Colon (tissue), 2 donors: ENCODE measurements around the gene POLA2.

Experiments
- FAIRE-seq: peaks from 2 replicates; lab custom pipeline; 2012; peaks lifted over from hg19 to GRCh38; lab: Jason Lieb, UNC
- donor health status: control.
- donor health status: control.

Gene POLA2

GRCh38 chr11:65307298-65308229 lies 45.8 kb downstream of the POLA2 start:
- no peak for FAIRE-seq

- FAIRE-seq = no peak
Measured at GRCh38 chr11:65308281-65308891, 46.6 kb downstream of the POLA2 start.

DNA sequence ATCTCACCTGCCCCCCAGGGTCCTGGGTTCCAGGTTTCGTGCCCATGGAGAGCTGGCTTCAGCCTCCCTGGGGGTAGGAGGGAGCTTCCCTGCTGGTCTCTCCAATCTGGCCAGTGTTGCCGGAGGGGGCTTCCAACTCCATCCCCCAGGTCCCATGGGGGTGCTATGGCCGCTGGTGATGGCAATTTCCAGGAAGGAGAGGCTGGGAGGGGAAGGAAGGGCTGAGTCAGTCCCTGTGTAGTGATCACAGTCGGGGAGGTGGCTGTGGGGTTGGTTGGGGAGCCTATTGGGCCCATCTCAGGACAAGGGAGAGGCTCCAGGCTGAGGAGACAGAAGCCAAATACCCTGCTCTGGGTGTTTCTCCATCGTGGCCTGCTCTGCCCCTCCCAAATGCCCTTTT lies 47.2 kb downstream of the POLA2 start:
- no peak for FAIRE-seq

- no peak for FAIRE-seq
Measured at GRCh38 chr11:65310215-65310614, 48.5 kb downstream of the POLA2 start.

- FAIRE-seq = no peak
Measured at GRCh38 chr11:65310736-65311135, 49.0 kb downstream of the POLA2 start.

- no peak for FAIRE-seq
Measured at GRCh38 chr11:65311170-65311678, 49.5 kb downstream of the POLA2 start.

DNA sequence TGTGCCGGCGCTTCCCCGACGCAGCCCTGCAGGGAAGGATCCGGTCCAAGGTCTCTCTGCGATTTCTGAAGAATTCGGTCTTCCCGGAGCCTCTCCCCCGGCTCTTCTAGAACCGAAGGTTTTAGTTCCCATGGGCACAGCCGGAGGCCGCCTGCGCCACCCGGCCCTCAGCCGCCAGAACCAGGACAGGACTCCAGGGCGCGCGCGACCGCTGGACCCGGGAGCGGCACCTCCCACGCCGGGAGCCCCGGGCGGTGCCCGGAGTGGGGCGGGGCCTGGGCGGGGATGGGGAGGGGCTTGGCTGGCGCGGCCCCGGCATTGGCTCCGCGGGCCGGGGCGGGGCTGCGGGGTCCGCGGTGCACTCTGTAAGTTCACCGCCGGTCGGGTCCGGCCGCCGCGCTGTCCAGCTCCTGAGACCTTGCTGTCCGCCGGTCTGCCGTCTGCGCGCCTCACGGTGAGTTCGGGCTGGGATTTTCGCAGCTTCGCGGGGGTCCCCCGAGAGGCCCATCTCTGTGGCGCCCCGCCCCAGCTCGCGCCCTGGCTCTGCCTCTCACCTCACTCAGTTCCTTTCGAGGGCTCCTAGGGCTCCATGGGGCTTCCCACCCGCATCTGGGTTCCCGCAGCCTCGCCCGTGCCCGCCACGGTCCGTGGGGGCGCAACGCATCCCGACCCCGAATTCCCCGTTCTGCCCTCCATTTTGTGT lies 52.9 kb downstream of the POLA2 start, which contains the start of gene CDC42EP2:
TSS of gene CDC42EP2 (plus strand) at position 366 of the 703 bp plus-strand sequence. CDS start 6,033 bp downstream, outside the sequence.
- FAIRE-seq = no peak

DNA sequence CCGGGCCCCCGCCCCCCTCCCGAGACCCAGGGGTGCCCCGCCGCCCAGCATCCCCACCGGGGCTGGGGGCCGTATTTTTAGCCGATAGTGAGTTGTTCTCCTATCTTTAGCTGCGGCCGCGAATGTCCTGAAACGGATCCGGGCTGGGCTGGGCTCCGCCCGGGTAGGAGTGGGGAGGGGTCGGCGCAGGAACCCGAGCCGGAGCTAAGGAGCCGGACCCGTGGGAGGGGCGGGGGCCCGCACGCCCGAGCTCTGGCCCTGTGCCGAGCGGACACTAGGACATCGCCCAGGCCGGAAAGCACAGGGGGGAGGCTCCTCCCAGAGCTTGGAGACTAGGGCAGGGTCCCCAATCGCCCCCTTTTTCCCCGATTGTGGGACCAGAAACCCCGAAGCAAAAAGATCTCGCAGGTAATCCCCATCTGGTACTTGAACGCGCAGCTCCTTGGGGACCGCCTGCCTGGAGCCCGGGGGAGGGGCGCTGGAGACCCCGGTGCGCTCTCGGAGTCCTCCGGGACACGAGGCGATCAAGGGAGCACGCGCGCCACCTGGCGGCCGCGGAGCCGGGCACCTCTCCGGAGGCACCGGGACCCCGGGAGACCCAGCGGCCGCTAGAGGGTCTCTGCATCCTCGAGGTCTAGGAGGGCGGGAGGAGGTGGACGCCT lies 53.6 kb downstream of the POLA2 start:
- FAIRE-seq = no peak

- no peak for FAIRE-seq
Measured at GRCh38 chr11:65315866-65316226, 54.1 kb downstream of the POLA2 start.

DNA sequence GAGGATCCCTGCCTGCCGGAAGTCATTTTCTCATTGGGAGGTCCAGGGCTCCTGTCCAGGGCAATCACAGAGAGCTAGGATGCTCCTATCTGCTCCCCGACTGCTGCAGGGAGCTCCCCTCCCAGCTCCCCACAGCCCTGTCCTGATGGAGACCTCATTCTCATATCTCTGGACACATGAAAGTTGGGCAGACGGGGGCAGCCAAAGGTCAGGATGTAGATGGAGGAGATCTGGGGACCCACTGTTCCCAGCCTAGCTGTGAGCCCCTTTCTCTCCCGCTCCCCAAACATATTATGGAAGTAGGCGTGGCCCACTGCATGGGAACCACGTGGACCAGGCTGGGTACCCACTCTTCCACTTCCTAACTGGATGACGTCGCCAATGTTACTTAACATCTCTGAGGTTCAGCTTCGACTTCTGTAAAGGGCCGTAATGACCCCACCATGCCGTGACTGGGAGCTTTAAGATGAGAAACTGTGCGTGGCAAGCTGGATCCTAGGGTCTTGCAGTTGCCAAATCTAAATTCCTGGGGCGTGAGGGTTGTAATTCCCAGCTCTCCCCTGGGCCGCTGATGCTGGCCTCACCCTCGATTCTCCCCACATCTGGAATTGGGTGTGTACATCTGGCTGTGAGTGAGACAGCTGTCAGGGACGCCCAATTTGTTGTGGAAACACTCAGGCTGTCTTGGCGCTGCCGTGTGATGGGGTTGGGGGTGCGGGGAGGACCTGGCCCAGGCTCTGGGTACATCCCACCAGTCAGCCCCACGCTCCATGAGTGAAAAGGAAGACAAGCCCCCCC lies 54.7 kb downstream of the POLA2 start:
- FAIRE-seq = no peak

DNA sequence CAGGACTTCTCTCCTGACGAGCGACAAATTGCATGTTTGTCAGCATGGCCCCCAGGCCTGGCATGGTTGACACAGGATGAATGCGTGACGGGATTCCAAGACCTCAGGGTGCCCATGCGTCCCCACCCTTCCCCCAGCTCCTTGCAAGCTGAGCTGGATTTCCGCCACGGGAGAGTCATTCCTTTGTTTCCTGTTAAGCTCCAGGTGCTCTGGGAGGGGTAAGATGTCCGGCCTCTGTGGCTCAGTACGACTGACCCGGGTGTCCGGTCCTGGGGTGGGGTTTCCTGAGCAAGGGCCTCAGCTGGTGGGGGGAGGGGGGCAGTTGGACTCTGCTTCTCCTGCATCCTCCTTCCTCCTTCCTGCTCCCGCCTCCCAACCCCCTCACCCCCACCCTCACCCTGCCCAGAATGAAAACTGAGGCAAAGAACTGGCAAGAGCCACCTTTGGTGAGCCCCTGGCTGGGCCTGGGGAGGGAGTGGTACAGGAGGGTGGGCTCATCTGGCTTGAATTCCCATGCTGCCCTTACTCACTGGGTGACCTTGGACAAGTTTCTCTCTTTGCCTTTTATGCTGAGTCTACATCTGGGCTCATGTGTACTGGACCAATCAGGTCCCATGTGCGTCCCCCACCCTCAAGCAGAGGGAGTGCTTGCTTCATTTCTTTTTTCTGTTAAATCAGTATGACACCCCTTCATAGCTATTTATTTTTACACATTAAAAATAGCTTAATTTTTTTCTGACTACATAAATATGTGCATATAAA lies 55.4 kb downstream of the POLA2 start:
- FAIRE-seq = no peak

- no peak for FAIRE-seq
Measured at GRCh38 chr11:65320386-65321075, 58.8 kb downstream of the POLA2 start.

DNA sequence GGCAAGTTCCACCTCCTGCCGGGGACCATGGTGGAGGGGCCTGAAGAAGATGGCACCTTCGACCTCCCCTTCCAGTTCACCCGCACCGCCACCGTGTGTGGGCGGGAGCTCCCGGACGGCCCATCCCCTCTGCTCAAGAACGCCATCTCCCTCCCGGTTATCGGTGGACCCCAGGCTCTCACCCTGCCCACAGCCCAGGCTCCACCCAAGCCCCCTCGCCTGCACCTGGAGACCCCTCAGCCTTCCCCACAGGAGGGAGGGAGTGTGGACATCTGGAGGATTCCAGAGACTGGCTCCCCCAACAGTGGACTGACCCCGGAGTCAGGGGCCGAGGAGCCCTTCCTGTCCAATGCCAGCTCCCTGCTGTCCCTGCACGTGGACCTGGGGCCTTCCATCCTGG lies 59.3 kb downstream of the POLA2 start:
- no peak for FAIRE-seq

GRCh38 chr11:65321828-65322485 lies 60.2 kb downstream of the POLA2 start:
- FAIRE-seq = no peak

DNA sequence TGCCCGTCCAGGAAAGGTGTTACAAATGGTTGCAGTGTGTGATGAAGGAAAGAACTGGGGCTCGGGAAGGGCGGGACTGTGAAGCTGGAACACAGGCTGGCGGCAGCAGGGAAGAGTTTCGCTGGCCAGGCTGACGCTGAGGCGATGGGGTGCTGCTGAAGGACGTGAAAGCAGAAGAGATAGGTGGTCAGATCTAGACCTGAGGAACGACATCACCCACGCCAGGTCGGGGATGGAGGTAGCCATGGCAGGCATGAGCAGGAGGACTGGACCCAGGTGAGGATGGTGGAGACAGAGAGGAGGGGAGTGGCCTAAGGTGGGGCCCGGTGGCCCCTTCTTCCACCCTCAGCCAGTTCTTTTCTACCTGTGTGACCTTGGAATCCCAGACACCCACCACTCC lies 62.1 kb downstream of the POLA2 start:
- FAIRE-seq = no peak

GRCh38 chr11:65325435-65325834 lies 63.7 kb downstream of the POLA2 start:
- FAIRE-seq = no peak

GRCh38 chr11:65327021-65327420 lies 65.3 kb downstream of the POLA2 start:
- FAIRE-seq = no peak

DNA sequence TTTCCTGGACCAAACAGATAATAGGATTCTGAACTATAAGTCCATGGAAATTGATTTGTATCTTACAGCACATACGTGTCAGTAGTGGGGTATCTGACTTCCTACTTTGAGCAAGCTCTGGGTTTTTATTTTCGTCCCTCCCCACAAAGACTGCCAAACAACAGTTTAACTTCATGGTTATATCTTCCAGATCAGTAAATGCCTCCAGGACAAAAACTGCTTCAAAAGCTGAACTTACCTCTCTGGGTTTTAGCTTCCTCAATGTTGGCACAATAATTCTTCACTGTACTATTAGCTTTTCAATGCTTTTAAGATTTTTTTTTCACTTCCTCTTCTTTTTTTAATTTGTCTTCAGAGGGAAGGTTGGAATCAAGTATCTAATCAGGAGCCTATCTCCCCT lies 67.7 kb downstream of the POLA2 start:
- no peak for FAIRE-seq

GRCh38 chr11:65329944-65330403 lies 68.2 kb downstream of the POLA2 start:
- no peak for FAIRE-seq
